HG02610 (cell line): ENCODE data around the gene ACIN1.
A peak's percentile ranks its signal among the peaks of the same experiment; 100 is the strongest.
"Not testable (repeated sequence)": the region's sequence is repeated elsewhere in the genome, so short reads cannot be mapped to it uniquely, and the experiment has no call there.

Source experiments
- ATAC-seq: cut with Tn5 transposase; IDR thresholded peaks from one replicate; pipeline ENCODE4 v1.9.1; 2021; ENCODE audit warnings: mild to moderate bottlenecking, moderate library complexity; ENCODE audit not compliant: unreplicated experiment

ACIN1 gene

GRCh38 chr14:23021889-23022442 is 73.0 kb downstream of the ACIN1 start:
- no peak for ATAC-seq

GRCh38 chr14:23021434-23021833 is 73.5 kb downstream of the ACIN1 start:
- ATAC-seq = no peak

GRCh38 chr14:23020143-23021128 is 74.5 kb downstream of the ACIN1 start:
- ATAC-seq = no peak

- ATAC-seq = no peak
Measured at GRCh38 chr14:23018107-23018506, 76.8 kb downstream of the ACIN1 start.

- no peak for ATAC-seq
Measured at GRCh38 chr14:23017091-23017490, 77.8 kb downstream of the ACIN1 start.

- no peak for ATAC-seq
Measured at GRCh38 chr14:23015618-23016017, 79.3 kb downstream of the ACIN1 start.

- ATAC-seq = not testable (repeated sequence)
Measured at GRCh38 chr14:23013749-23014054, 81.2 kb downstream of the ACIN1 start.

- no peak for ATAC-seq
Measured at GRCh38 chr14:23013054-23013748, 81.7 kb downstream of the ACIN1 start.

- ATAC-seq = peak; percentile 39
Measured at GRCh38 chr14:23009939-23010726, 84.8 kb downstream of the ACIN1 start, which contains the start of gene C14orf93. Gene C14orf93, minus strand, starts transcription at chr14:23010143. Its CDS starts 11,120 bp downstream, at chr14:22999023.

- no peak for ATAC-seq
Measured at GRCh38 chr14:23009483-23009938, 85.4 kb downstream of the ACIN1 start.

- no peak for ATAC-seq
Measured at GRCh38 chr14:23008831-23009230, 86.1 kb downstream of the ACIN1 start.
